Medulla oblongata (tissue), 1 donor: ENCODE results near the gene AFF3.
A peak's percentile ranks its signal among the peaks of the same experiment; 100 is the strongest.
"Not testable (repeated sequence)": the region's sequence is repeated elsewhere in the genome, so short reads cannot be mapped to it uniquely, and the experiment has no call there.

Experiments
- DNase-seq: peaks from one replicate; pipeline ENCODE4 v3.0.0-alpha.2; 2015; ENCODE audit errors: extremely low spot score

Gene AFF3

GRCh38 chr2:99794414-99794813, 348.0 kb downstream of the AFF3 start:
- DNase-seq: no peak

- DNase-seq: peak; percentile 16
Observed at GRCh38 chr2:99793022-99793421, 349.4 kb downstream of the AFF3 start.

- DNase-seq: no peak
Observed at GRCh38 chr2:99789849-99790248, 352.5 kb downstream of the AFF3 start.

- no peak for DNase-seq
Observed at GRCh38 chr2:99787769-99788382, 354.5 kb downstream of the AFF3 start.

GRCh38 chr2:99786636-99787390, 355.6 kb downstream of the AFF3 start:
- no peak for DNase-seq

- DNase-seq: no peak
Observed at GRCh38 chr2:99784946-99785345, 357.4 kb downstream of the AFF3 start.

GRCh38 chr2:99784282-99784681, 358.1 kb downstream of the AFF3 start:
- no peak for DNase-seq

- no peak for DNase-seq
Observed at GRCh38 chr2:99780276-99780675, 362.1 kb downstream of the AFF3 start.

GRCh38 chr2:99779276-99779675, 363.1 kb downstream of the AFF3 start:
- DNase-seq: no peak

- no peak for DNase-seq
Observed at GRCh38 chr2:99777656-99778290, 364.6 kb downstream of the AFF3 start.

- no peak for DNase-seq
Observed at GRCh38 chr2:99776906-99777646, 365.3 kb downstream of the AFF3 start.

- no peak for DNase-seq
Observed at GRCh38 chr2:99776206-99776905, 366.0 kb downstream of the AFF3 start.

GRCh38 chr2:99775585-99775984, 366.8 kb downstream of the AFF3 start:
- no peak for DNase-seq

GRCh38 chr2:99773642-99774041, 368.7 kb downstream of the AFF3 start:
- not testable (repeated sequence) for DNase-seq

- no peak for DNase-seq
Observed at GRCh38 chr2:99772591-99773331, 369.6 kb downstream of the AFF3 start.

GRCh38 chr2:99771681-99772333, 370.6 kb downstream of the AFF3 start:
- peak; percentile 84 for DNase-seq

- DNase-seq: no peak
Observed at GRCh38 chr2:99770876-99771275, 371.5 kb downstream of the AFF3 start.

GRCh38 chr2:99765731-99766318, 376.6 kb downstream of the AFF3 start:
- no peak for DNase-seq

GRCh38 chr2:99763764-99764163, 378.6 kb downstream of the AFF3 start:
- no peak for DNase-seq

GRCh38 chr2:99762714-99763113, 379.7 kb downstream of the AFF3 start:
- DNase-seq: no peak
